GM18502 (cell line): ENCODE measurements around the gene TMPRSS9.
"Not testable (repeated sequence)": the region's sequence is repeated elsewhere in the genome, so short reads cannot be mapped to it uniquely, and the experiment has no call there.

Experiments used
- ATAC-seq: cut with Tn5 transposase; IDR thresholded peaks from one replicate; pipeline ENCODE4 v1.9.1; 2021; ENCODE audit warnings: mild to moderate bottlenecking; ENCODE audit not compliant: unreplicated experiment, poor library complexity

TMPRSS9 gene

GRCh38 chr19:2387367-2388288 is 27.6 kb downstream of the TMPRSS9 start:
- no peak for ATAC-seq

DNA sequence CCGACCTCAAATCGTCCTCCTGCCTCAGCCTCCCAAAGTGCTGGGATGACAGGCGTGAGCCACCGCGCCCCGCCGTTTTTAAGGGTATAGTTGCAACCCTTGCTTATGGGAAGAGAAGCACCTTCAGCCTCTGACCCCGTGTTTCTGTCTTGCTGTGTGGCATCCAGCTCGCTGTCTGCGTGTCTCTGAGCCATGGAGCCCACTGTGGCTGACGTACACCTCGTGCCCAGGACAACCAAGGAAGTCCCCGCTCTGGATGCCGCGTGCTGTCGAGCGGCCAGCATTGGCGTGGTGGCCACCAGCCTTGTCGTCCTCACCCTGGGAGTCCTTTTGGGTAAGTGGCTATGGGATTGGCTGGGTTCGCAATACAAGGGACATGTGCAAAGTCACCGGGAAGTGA is 29.5 kb downstream of the TMPRSS9 start:
- ATAC-seq: no peak

- ATAC-seq: no peak
These were observed 31.2 kb downstream of the TMPRSS9 start for GRCh38 chr19:2391118-2391725.

DNA sequence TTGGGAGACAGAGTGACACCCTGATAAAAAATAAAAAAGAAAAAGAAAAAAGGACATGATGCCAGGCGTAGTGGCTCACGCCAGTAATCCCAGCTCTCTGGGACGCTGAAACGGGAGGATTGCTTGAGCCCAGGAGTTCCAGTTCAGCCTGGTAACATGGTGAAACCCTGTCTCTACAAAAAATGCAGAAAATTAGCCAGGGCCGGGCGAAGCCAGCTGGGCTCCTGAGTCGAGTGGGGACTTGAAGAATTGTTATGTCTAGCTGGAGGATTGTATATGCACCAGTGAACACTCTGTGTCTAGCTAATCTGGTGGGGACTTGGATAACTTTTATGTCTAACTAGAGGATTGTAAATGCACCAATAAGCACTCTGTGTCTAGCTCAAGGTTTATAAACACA is 32.3 kb downstream of the TMPRSS9 start:
- no peak for ATAC-seq

- ATAC-seq: not testable (repeated sequence)
These were observed 32.8 kb downstream of the TMPRSS9 start for GRCh38 chr19:2392899-2393298.

DNA sequence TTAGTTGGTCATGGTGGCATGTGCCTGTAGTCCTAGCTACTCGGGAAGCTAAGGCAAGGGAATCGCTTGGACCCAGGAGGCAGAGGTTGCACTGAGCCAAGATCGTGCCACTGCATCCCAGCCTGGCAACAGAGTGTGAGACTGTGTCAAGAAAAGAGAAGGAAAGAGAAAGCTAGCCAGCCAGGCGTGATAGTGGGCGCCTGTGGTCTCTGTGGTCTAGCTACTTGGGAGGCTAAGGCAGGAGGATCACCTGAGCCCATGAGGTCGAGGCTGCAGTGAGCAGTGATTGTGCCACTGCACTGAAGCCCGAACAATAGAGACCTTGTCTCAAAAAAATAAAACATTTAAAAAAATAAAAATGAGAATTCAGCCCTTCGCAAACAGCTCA is 34.0 kb downstream of the TMPRSS9 start:
- ATAC-seq: no peak

DNA sequence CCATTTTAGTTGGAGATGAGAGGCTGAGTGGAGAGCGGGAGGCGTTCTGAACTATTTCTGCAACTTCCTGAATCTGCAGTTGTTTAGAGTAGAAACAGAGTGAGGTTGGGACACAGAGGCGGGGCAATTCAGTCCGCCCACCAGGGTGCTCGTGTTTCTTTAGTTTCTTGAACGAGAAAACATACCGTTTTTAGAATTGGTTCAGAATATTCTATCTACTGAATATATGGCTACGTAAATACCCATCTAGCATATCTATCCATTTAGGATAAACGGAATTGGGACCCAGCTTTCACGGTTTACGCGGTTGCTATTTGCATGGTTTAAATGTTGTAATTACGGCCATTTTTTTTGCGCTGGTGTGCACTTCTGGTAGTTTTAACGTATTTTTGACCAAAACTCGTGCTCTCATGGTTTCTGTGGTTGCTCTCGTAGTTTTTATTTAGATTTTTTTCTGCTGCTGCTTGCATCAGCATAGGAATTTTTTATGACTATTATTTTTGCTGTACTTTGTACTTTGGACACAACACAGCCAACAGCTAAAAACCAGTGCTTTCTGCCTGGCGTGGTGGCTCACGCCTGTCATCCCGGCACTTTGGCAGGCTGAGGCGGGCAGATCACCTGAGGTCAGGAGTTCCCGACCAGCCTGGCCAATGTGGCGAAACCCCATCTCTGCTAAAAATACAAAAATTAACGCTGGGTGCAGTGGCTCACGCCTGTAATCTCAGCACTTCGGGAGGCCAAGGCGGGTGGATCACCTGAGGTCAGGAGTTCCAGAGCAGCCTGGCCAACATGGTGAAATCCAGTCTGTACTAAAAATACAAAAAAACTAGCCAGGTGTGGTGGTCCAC is 34.6 kb downstream of the TMPRSS9 start:
- ATAC-seq: no peak

DNA sequence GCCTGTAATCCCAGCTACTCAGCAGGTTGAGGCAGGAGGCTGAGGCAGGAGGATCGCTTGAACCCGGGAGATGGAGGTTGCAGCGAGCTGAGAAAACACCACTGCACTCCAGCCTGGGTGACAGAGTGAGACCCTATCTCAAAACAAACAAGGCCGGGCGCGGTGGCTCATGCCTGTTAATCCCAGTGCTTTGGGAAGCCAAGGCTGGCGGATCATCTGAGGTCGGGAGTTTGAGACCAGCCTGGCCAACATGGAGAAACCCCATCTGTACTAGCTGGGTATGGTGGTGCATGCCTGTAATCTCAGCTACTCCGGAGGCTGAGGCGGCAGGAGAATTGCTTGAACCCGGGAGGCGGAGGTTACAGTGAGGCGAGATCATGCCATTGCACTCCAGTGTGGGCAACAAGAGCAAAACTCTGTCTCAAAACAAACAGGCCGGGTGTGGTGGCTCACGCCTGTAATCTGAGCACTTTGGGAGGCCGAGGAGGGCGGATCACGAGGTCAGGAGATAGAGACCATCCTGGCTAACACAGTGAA is 35.3 kb downstream of the TMPRSS9 start:
- not testable (repeated sequence) for ATAC-seq

GRCh38 chr19:2397173-2397572 is 37.1 kb downstream of the TMPRSS9 start:
- not testable (repeated sequence) for ATAC-seq

DNA sequence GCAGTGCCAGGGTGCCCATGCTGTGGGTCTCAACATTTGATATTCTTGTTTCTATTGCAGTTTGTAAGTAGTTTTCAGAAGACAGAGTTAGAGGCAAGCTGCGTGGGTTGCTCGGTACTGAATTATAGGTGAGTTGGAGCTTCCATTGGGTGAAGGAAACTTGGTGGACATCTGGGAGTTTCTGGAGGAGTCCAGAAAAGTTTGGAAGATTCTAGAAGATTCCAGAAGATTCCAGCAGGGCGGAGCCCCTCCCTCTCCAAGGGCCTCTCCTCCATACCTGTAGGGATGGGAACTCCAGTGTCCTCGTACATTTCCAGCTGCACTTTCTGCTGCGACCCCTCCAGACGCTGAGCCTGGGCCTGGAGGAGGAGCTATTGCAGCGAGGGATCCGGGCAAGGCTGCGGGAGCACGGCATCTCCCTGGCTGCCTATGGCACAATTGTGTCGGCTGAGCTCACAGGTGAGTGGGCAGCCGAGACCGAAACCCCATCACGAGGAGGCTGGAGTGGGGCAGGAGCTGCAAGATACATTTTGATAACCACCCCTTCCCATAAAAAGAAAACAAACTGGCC is 38.8 kb downstream of the TMPRSS9 start:
- no peak for ATAC-seq

- no peak for ATAC-seq
These were observed 39.5 kb downstream of the TMPRSS9 start for GRCh38 chr19:2399582-2399981.

GRCh38 chr19:2408247-2408646 is 48.2 kb downstream of the TMPRSS9 start:
- no peak for ATAC-seq

DNA sequence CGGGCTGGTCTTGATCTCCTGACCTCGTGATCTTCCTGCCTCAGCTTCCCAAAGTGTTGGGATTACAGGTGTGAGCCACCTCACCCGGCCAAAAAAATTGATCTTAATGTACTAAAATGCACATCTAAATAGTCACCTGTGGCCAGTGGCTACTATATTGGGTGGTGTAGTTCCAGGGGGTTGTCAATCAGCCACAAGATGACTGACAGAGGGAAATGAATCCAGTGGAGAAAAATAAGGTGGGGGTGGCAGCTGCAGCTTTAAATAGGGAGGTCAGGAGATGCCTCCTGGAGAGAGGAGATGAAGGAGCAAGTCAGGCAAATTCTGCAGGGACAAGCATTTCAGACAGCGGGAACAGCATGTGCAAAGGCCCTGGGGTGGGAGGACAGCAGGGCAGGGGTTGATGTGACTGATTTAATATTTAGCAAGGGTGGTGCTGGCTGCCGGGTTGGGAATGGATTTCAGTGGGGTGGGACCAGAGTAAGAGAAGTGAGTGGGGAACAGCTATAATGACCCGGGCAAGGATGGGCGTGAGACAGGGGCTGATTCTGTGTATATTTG is 49.4 kb downstream of the TMPRSS9 start:
- ATAC-seq: no peak

- no peak for ATAC-seq
These were observed 50.0 kb downstream of the TMPRSS9 start for GRCh38 chr19:2410023-2410422.

- ATAC-seq: no peak
These were observed 51.6 kb downstream of the TMPRSS9 start for GRCh38 chr19:2411709-2412108.

- ATAC-seq: no peak
These were observed 52.4 kb downstream of the TMPRSS9 start for GRCh38 chr19:2412449-2412848.

- ATAC-seq: no peak
These were observed 53.1 kb downstream of the TMPRSS9 start for GRCh38 chr19:2413159-2413558.

GRCh38 chr19:2413629-2414028 is 53.6 kb downstream of the TMPRSS9 start:
- ATAC-seq: no peak

- ATAC-seq: no peak
These were observed 55.4 kb downstream of the TMPRSS9 start for GRCh38 chr19:2415281-2415972.
